ENCODE measurements around the gene POU3F2. TPM values are rescaled to one million over a fixed set of nuclear protein-coding genes. Genes with fewer than 3 reads are reported as not detected.

Gene POU3F2
- total RNA-seq, 4 donors from 2014 or later = not detected

- WGBS = 1% methylated on average over 22 of the region's 59 CpGs
- Histone ChIP-seq H3K36me3 (no peaks in the 10 kb centered on the region), H3K9me3 (no peaks in the 10 kb centered on the region), H3K27me3 (peaks cover 3 to 97% (median 87%) of the 10 kb centered on the region in 4 donors), H3K27ac (replicated peaks in 1 of 4) (no peak overlapping the region), H3K4me1 (peaks cover 58 to 71% (median 66%) of the 10 kb centered on the region in 4 donors), H3K4me3 (peak overlapping the region; percentile 57 to 69 (median 60))
- intact Hi-C loops (cut with DNase I) = no loop called here
- DNase-seq (ENCODE audit: extremely low spot score) = no peak
- TF ChIP-seq EP300 (IDR thresholded peaks at IDR 0.05) = no peak
- TF ChIP-seq POLR2A (IDR thresholded peaks at IDR 0.05; ENCODE audit: low read depth) = no peak
- no peak for TF ChIP-seq POLR2AphosphoS5 (IDR thresholded peaks at IDR 0.05)
- TF ChIP-seq CTCF (IDR thresholded peaks at IDR 0.05) = no peak
Measured at GRCh38 chr6:98832284-98833056, 1.9 kb upstream of the POU3F2 start.

- DNase-seq (ENCODE audit: extremely low spot score) = no peak
- Histone ChIP-seq H3K36me3 (no peaks in the 10 kb centered on the region), H3K27ac (replicated peaks in 1 of 4) (no peak overlapping the region), H3K4me1 (peaks cover 53 to 66% (median 61%) of the 10 kb centered on the region in 4 donors), H3K27me3 (peaks cover 3 to 97% (median 87%) of the 10 kb centered on the region in 4 donors), H3K9me3 (no peaks in the 10 kb centered on the region), H3K4me3 (peak overlapping the region; percentile 57 to 69 (median 60))
- WGBS = no CpG with 5 or more reads among the region's 26 CpGs
- intact Hi-C loops (cut with DNase I) = no loop called here
- TF ChIP-seq EP300 (IDR thresholded peaks at IDR 0.05) (no peak), POLR2AphosphoS5 (IDR thresholded peaks at IDR 0.05) (no peak), CTCF (IDR thresholded peaks at IDR 0.05) (no peak), POLR2A (IDR thresholded peaks at IDR 0.05; ENCODE audit: low read depth) (no peak)
Measured at GRCh38 chr6:98833057-98833306, 1.4 kb upstream of the POU3F2 start.

GRCh38 chr6:98833307-98834059, 891 bp upstream of the POU3F2 start:
- Histone ChIP-seq H3K4me1 (peaks cover 50 to 61% (median 56%) of the 10 kb centered on the region in 4 donors), H3K9me3 (no peaks in the 10 kb centered on the region), H3K27me3 (peaks cover 3 to 97% (median 87%) of the 10 kb centered on the region in 4 donors), H3K36me3 (no peaks in the 10 kb centered on the region), H3K27ac (replicated peaks in 1 of 4) (no peak overlapping the region), H3K4me3 (peak overlapping the region; percentile 57 to 69 (median 60))
- WGBS = 0% methylated on average over 24 of the region's 42 CpGs
- DNase-seq (ENCODE audit: extremely low spot score) = no peak
- TF ChIP-seq EP300 (IDR thresholded peaks at IDR 0.05) = no peak
- no peak for TF ChIP-seq POLR2AphosphoS5 (IDR thresholded peaks at IDR 0.05)
- TF ChIP-seq CTCF (IDR thresholded peaks at IDR 0.05) = no peak
- TF ChIP-seq POLR2A (IDR thresholded peaks at IDR 0.05; ENCODE audit: low read depth) = no peak
- intact Hi-C loops (cut with DNase I) = no loop called here

- TF ChIP-seq EP300 (IDR thresholded peaks at IDR 0.05) (no peak), POLR2A (IDR thresholded peaks at IDR 0.05; ENCODE audit: low read depth) (no peak), CTCF (IDR thresholded peaks at IDR 0.05) (no peak), POLR2AphosphoS5 (IDR thresholded peaks at IDR 0.05) (no peak)
- intact Hi-C loops (cut with DNase I) = no loop called here
- peaks cover 50 to 57% (median 54%) of the 10 kb centered on the region in 4 donors for H3K4me1 ChIP-seq
- DNase-seq (ENCODE audit: extremely low spot score) = no peak
- no peaks in the 10 kb centered on the region for H3K36me3 ChIP-seq
- H3K9me3 ChIP-seq = no peaks in the 10 kb centered on the region
- 3% methylated on average over 4 of the region's 76 CpGs for WGBS
- H3K27ac ChIP-seq (replicated peaks in 1 of 4) = no peak overlapping the region
- peaks cover 3 to 97% (median 85%) of the 10 kb centered on the region in 4 donors for H3K27me3 ChIP-seq
- H3K4me3 ChIP-seq = peak overlapping the region; percentile 57 to 69 (median 60)
Measured at GRCh38 chr6:98835149-98836024, 1.0 kb downstream of the POU3F2 start.
